CD14-positive monocyte (primary cell): ENCODE measurements around the gene NCOA6. TPM values are rescaled to one million over a fixed set of nuclear protein-coding genes. Genes with fewer than 3 reads are reported as not detected.

Source experiments
- DNase-seq, 3 donors: peaks; one replicate each; pipeline ENCODE4 v3.0.0-alpha.2; 2011 to 2022
- H2AFZ ChIP-seq: 2 replicates; pipeline ENCODE4 v1.6.0; 2012; ENCODE audit warnings: mild to moderate bottlenecking, low read depth, low read length, inconsistent platforms; ENCODE audit not compliant: insufficient read depth, poor library complexity, severe bottlenecking
- H3K27ac ChIP-seq, 2 donors: 1 replicate in 1 of 2; 2 replicates in 1 of 2; pipeline ENCODE4 v1.5.1; 2012 to 2013; ENCODE audit warnings: low read length in 2 of 2, control low read depth in 1 of 2, inconsistent platforms in 1 of 2, low read depth in 1 of 2, mild to moderate bottlenecking in 1 of 2
- H3K27me3 ChIP-seq, 2 donors: one replicate each; pipeline versions ENCODE4 v1.6.0 to v1.6.1; 2011 to 2013; ENCODE audit warnings: low read length in 2 of 2; ENCODE audit not compliant: control insufficient read depth in 2 of 2, insufficient read depth in 2 of 2
- H3K36me3 ChIP-seq, 2 donors: replicated peaks in 1 of 2; 1 replicate in 1 of 2; 2 replicates in 1 of 2; pipeline versions ENCODE4 v1.5.1 to v1.6.1; 2012 to 2013; ENCODE audit warnings: low read length in 2 of 2, control low read depth in 1 of 2, inconsistent platforms in 1 of 2, mild to moderate bottlenecking in 1 of 2; ENCODE audit not compliant: insufficient read depth in 2 of 2, control insufficient read depth in 1 of 2
- H3K4me1 ChIP-seq, 2 donors: 1 replicate in 1 of 2; 2 replicates in 1 of 2; pipeline versions ENCODE4 v1.5.1 to v1.6.1; 2012 to 2013; ENCODE audit warnings: low read length in 2 of 2, control low read depth in 1 of 2, inconsistent platforms in 1 of 2, mild to moderate bottlenecking in 1 of 2, moderate library complexity in 1 of 2; ENCODE audit not compliant: insufficient read depth in 2 of 2, control insufficient read depth in 1 of 2
- H3K4me2 ChIP-seq: replicated peaks from 2 replicates; pipeline ENCODE3; 2012; ENCODE audit warnings: low read length, moderate library complexity, mild to moderate bottlenecking; ENCODE audit not compliant: poor library complexity, severe bottlenecking; ENCODE audit errors: extremely low read depth
- H3K4me3 ChIP-seq, 3 experiments: fragments of 200-600 bp in 1 of 3; sonication (generic) in 1 of 3; replicated peaks in 1 of 3; 1 replicate in 2 of 3; 2 replicates in 1 of 3; pipeline ENCODE4 v1.5.1; 2011 to 2013; ENCODE audit warnings: low read length in 3 of 3, mild to moderate bottlenecking in 3 of 3, control low read depth in 2 of 3, low read depth in 2 of 3, inconsistent platforms in 1 of 3, moderate library complexity in 1 of 3
- H3K79me2 ChIP-seq: 2 replicates; pipeline ENCODE4 v1.6.0; 2012; ENCODE audit warnings: mild to moderate bottlenecking, control low read depth, inconsistent platforms, low read length, moderate library complexity; ENCODE audit not compliant: insufficient read depth
- H3K9ac ChIP-seq: 2 replicates; pipeline ENCODE4 v1.6.0; 2017; ENCODE audit warnings: low read length, mild to moderate bottlenecking; ENCODE audit not compliant: insufficient read depth, poor library complexity, severe bottlenecking
- H3K9me3 ChIP-seq, 2 donors: replicated peaks in 1 of 2; 1 replicate in 1 of 2; 2 replicates in 1 of 2; pipeline versions ENCODE4 v1.5.1 to v1.6.1; 2012 to 2013; ENCODE audit warnings: low read length in 2 of 2, control low read depth in 1 of 2; ENCODE audit not compliant: control insufficient read depth in 1 of 2, insufficient read depth in 1 of 2
- H4K20me1 ChIP-seq: 2 replicates; pipeline ENCODE4 v1.6.0; 2012; ENCODE audit warnings: mild to moderate bottlenecking, low read length, control low read depth, moderate library complexity; ENCODE audit not compliant: insufficient read depth
- H3K27ac Mint-ChIP-seq, 7 donors: one replicate each; pipeline ENCODE4 v1.8.0; 2020; ENCODE audit warnings: mild to moderate bottlenecking in 7 of 7, mixed read lengths in 7 of 7, moderate library complexity in 6 of 7, inconsistent platforms in 2 of 7
- H3K27me3 Mint-ChIP-seq, 3 donors: one replicate each; pipeline ENCODE4 v1.8.0; 2021 to 2022; ENCODE audit warnings: low read depth in 3 of 3, mild to moderate bottlenecking in 3 of 3, mixed read lengths in 3 of 3, moderate library complexity in 3 of 3, inconsistent platforms in 1 of 3
- H3K36me3 Mint-ChIP-seq, 2 donors: one replicate each; pipeline ENCODE4 v1.8.0; 2020; ENCODE audit warnings: mixed read lengths in 2 of 2, inconsistent platforms in 1 of 2, mild to moderate bottlenecking in 1 of 2
- H3K4me1 Mint-ChIP-seq: one replicate; pipeline ENCODE4 v1.8.0; 2020; ENCODE audit warnings: mild to moderate bottlenecking, mixed read lengths
- H3K4me3 Mint-ChIP-seq, 2 donors: one replicate each; pipeline ENCODE4 v1.8.0; 2020; ENCODE audit warnings: mild to moderate bottlenecking in 2 of 2, mixed read lengths in 2 of 2, moderate library complexity in 1 of 2
- H3K9me3 Mint-ChIP-seq, 7 donors: one replicate each; pipeline ENCODE4 v1.8.0; 2020 to 2022; ENCODE audit warnings: mixed read lengths in 7 of 7, mild to moderate bottlenecking in 6 of 7, moderate library complexity in 6 of 7, inconsistent platforms in 2 of 7
- CTCF ChIP-seq: fragments of 200-600 bp; IDR thresholded peaks from one replicate; pipeline ENCODE4 v1.8.0; 2022; ENCODE audit warnings: antibody characterized with exemption, mild to moderate bottlenecking
- WGBS: methylation state at CpG from one replicate; pipeline ENCODE4 v1.1.5; 2013; ENCODE audit warnings: missing lambda C conversion rate; ENCODE audit not compliant: insufficient coverage; 5-methylcytosine and 5-hydroxymethylcytosine counted together
- intact Hi-C, 2 donors: fragments of 100-400 bp; cut with micrococcal nuclease; formaldehyde crosslinking; loops; one replicate each; pipeline versions ENCODE4 v1.15.0 to v1.15.1; 2023
- polyA plus RNA-seq, 3 donors: library from polyadenylated mRNA; depleted of rRNA in 1 of 3; unstranded in 2 of 3; stranded (reverse) in 1 of 3; fragments of 300-500 nt in 2 of 3; fragments of >200 nt in 1 of 3; fragmentation: Illumina TruSeq in 2 of 3; gene quantifications; 1 replicate in 2 of 3; 2 replicates in 1 of 3; pipeline ENCODE4 v1.2.3, GENCODE V29; 2012 to 2021

The NCOA6 gene
- polyA plus RNA-seq, 3 donors: 2.8 to 19.0 (median 3.9) TPM

DNA sequence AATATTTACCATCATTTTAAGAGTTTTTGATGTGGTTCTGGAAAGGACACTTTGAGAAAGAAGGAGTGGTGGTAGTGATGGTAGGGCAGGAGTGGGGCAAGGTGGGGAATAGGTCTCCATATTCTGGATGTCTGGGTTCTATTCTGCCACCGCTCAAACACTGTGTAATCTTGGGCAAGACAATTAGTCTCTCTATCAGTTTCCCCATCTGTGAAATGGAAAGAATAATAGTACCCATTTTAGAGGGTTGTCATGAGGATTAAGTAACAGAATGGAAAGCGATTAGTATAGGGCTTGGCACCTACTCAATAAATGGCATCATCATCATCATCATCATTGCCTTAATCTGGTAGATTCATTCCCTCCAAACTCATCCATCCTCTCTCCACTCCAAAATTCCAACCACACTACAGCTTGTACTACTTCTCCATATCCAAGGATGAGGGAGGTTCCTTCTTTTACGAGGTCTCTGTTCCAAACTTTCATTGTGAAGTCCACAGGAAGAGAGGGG is 48.2 kb upstream of the NCOA6 start:
- Mint-ChIP-seq H3K27ac (peak overlapping the region in 5 of 7 donors; percentile 99 to 100 (median 100)), H3K4me3 (peak overlapping the region; percentile 81 to 88), H3K36me3 (no peaks in the 10 kb centered on the region), H3K27me3 (peaks cover 1 to 13% (median 9%) of the 10 kb centered on the region in 3 donors), H3K4me1 (peaks cover 59% of the 10 kb centered on the region), H3K9me3 (peaks cover 0 to 2% (median 0%) of the 10 kb centered on the region in 7 donors)
- TF ChIP-seq CTCF: no peak
- H3K4me2 ChIP-seq: peak overlapping the region; percentile 79
- H3K27ac ChIP-seq: no peak overlapping the region
- H2AFZ ChIP-seq: peak overlapping the region; percentile 96
- intact Hi-C loops: loop anchor here in 1 of 2 donors (1.0 to 5.0 kb wide), 4 partner anchors 41 to 334 kb away; partner anchors contain the start of genes GSS, MYH7B and TRPC4AP
- H3K27me3 ChIP-seq: no peaks in the 10 kb centered on the region
- no peak overlapping the region for H3K4me3 ChIP-seq
- H3K4me1 ChIP-seq: peaks cover 50 to 51% of the 10 kb centered on the region in 2 donors
- no CpG with 5 or more reads among the region's 3 CpGs for WGBS
- peaks cover 21% of the 10 kb centered on the region for H3K79me2 ChIP-seq
- no peak for DNase-seq
- no peak overlapping the region for H3K9ac ChIP-seq
- no peaks in the 10 kb centered on the region for H4K20me1 ChIP-seq
- H3K36me3 ChIP-seq: no peaks in the 10 kb centered on the region
- no peaks in the 10 kb centered on the region for H3K9me3 ChIP-seq

- intact Hi-C loops: loop anchor here in 1 of 2 donors (5.0 kb wide), 3 partner anchors 40 to 335 kb away; partner anchors contain the start of gene TRPC4AP
- Histone ChIP-seq H3K27ac (no peak within 1 kb of the TSS), H3K4me1 (peaks cover 46 to 51% of the 10 kb centered on the region in 2 donors), H2AFZ (peak within 1 kb of the TSS; percentile 96), H3K4me2 (peak within 1 kb of the TSS; percentile 79), H3K9ac (peak within 1 kb of the TSS; percentile 44), H3K79me2 (peaks cover 12% of the 10 kb centered on the region), H4K20me1 (no peaks in the 10 kb centered on the region), H3K36me3 (no peaks in the 10 kb centered on the region), H3K4me3 (peak within 1 kb of the TSS; percentile 10 to 78 (median 50)), H3K9me3 (no peaks in the 10 kb centered on the region), H3K27me3 (no peaks in the 10 kb centered on the region)
- Mint-ChIP-seq H3K27me3 (peaks cover 1 to 13% (median 9%) of the 10 kb centered on the region in 3 donors), H3K36me3 (no peaks in the 10 kb centered on the region), H3K9me3 (peaks cover 0 to 2% (median 0%) of the 10 kb centered on the region in 7 donors), H3K27ac (peak within 1 kb of the TSS in 5 of 7 donors; percentile 3 to 99 (median 70)), H3K4me3 (peak within 1 kb of the TSS; percentile 81 to 88), H3K4me1 (peaks cover 51% of the 10 kb centered on the region)
- peak; percentile 66 for TF ChIP-seq CTCF
- peak; percentile 42 to 69 (median 67) for DNase-seq
- under 1% methylated on average over 52 of the region's 52 CpGs for WGBS
These were observed 47.3 kb upstream of the NCOA6 start, which contains the start of gene GGT7 for GRCh38 chr20:34872622-34873224. TSS of gene GGT7 (minus strand) at chr20:34872856. CDS start at chr20:34872815, 41 bp downstream.
